Neutrophil (primary cell): Measurements from ENCODE around the gene TMEM131.
A peak's percentile ranks its signal among the peaks of the same experiment; 100 is the strongest.

Experiments used
- H3K27ac ChIP-seq: fragments of 200-600 bp; sonication (generic); 2 replicates; pipeline ENCODE4 v1.5.1; 2016; ENCODE audit warnings: mild to moderate bottlenecking, moderate library complexity
- H3K27me3 ChIP-seq: fragments of 200-600 bp; sonication (generic); 2 replicates; pipeline ENCODE4 v1.6.0; 2016; ENCODE audit warnings: mild to moderate bottlenecking
- H3K36me3 ChIP-seq: fragments of 200-600 bp; sonication (generic); 2 replicates; pipeline ENCODE4 v1.5.1; 2017
- H3K4me1 ChIP-seq, 2 experiments: fragments of 200-600 bp in 1 of 2; sonication (generic) in 1 of 2; 1 replicate in 1 of 2; 2 replicates in 1 of 2; pipeline versions ENCODE4 v1.5.1 to v1.6.1; 2013 to 2016; ENCODE audit warnings: low read depth in 1 of 2, low read length in 1 of 2, mild to moderate bottlenecking in 1 of 2, moderate library complexity in 1 of 2; ENCODE audit not compliant: control insufficient read depth in 1 of 2, insufficient read depth in 1 of 2
- H3K4me3 ChIP-seq, 2 experiments: fragments of 200-600 bp in 1 of 2; sonication (generic) in 1 of 2; 1 replicate in 1 of 2; 2 replicates in 1 of 2; pipeline ENCODE4 v1.5.1; 2013 to 2016; ENCODE audit warnings: low read depth in 1 of 2, low read length in 1 of 2, mild to moderate bottlenecking in 1 of 2, moderate library complexity in 1 of 2
- H3K9me3 ChIP-seq: fragments of 200-600 bp; sonication (generic); 2 replicates; pipeline ENCODE4 v1.5.1; 2016
- TF ChIP-seq, protein P1 (sequence below): fragments of 200-600 bp; sonication (generic); IDR thresholded peaks from 2 replicates; pipeline ENCODE4 v1.5.1; 2016; ENCODE audit warnings: antibody characterized with exemption

TMEM131 gene

DNA sequence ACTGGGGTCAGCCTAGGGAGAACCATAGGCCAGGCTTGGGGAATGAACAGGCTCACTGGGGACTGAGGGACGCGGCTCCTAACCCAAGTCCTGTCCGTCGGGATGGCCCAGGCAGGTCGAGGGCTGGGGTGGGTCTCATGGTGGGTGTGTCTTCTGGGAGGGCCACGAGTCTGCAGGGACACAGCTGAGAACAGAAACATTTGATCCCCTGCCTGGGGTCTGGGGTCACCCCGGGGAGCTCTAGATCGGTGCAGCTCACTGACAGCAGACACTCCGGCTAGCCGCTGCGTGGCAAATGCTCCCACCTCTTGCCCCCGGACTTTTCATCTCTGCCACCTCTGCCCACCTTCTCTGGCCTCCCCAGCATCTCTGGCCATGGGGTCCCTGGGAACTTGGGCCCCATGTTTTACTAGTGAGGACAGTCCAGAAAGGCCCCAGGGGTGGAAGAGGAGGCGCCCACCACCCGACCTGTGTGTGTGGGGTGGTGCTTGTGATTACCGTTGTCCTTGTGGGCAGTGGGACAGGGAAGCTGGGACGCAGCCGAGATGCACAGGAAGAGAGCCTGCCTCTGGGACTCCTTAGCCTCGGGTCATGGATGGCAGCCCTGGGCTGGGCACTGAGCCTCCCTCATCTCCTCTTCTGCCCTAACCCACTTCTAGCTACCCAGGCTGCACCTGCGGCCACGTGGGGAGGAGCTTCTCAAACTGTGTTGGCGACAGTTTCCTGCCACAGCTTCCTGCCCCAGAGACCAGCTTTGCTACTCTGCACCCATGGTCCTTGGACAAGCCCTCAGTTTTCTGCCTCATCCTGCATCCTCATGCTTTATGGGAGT lies 277.5 kb downstream of the TMEM131 start:
- H3K27ac ChIP-seq: peak overlapping the region; percentile 56
- no peaks in the 10 kb centered on the region for H3K36me3 ChIP-seq
- peak overlapping the region; percentile 17 to 32 for H3K4me3 ChIP-seq
- TF ChIP-seq, protein P1, sequence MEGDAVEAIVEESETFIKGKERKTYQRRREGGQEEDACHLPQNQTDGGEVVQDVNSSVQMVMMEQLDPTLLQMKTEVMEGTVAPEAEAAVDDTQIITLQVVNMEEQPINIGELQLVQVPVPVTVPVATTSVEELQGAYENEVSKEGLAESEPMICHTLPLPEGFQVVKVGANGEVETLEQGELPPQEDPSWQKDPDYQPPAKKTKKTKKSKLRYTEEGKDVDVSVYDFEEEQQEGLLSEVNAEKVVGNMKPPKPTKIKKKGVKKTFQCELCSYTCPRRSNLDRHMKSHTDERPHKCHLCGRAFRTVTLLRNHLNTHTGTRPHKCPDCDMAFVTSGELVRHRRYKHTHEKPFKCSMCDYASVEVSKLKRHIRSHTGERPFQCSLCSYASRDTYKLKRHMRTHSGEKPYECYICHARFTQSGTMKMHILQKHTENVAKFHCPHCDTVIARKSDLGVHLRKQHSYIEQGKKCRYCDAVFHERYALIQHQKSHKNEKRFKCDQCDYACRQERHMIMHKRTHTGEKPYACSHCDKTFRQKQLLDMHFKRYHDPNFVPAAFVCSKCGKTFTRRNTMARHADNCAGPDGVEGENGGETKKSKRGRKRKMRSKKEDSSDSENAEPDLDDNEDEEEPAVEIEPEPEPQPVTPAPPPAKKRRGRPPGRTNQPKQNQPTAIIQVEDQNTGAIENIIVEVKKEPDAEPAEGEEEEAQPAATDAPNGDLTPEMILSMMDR: no peak
- no peaks in the 10 kb centered on the region for H3K9me3 ChIP-seq
- no peaks in the 10 kb centered on the region for H3K27me3 ChIP-seq
- H3K4me1 ChIP-seq: peaks cover 19 to 22% of the 10 kb centered on the region in 2 experiments

DNA sequence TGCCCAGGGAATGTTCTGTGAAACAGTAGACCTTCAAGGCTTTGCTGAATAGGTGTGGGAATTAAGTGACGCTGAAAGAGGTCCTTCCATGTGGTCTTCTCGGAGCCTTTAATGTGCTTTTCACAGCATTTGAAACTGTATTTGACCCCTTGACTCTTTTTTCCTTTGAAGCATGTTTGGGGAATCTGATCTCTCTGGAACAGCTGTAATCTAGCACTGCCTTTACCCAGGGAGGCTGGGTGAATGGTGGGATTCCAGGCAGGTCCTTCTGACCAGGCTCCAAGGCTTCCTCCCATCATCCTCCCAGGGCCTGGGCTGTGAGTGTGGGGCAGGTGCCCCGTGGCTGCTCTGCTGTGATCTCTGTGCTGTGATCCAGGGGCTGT lies 278.1 kb downstream of the TMEM131 start:
- Histone ChIP-seq H3K36me3 (no peaks in the 10 kb centered on the region), H3K27me3 (no peaks in the 10 kb centered on the region), H3K4me1 (peaks cover 19 to 22% of the 10 kb centered on the region in 2 experiments), H3K9me3 (no peaks in the 10 kb centered on the region), H3K27ac (no peak overlapping the region), H3K4me3 (no peak overlapping the region)
- TF ChIP-seq, protein P1: no peak

DNA sequence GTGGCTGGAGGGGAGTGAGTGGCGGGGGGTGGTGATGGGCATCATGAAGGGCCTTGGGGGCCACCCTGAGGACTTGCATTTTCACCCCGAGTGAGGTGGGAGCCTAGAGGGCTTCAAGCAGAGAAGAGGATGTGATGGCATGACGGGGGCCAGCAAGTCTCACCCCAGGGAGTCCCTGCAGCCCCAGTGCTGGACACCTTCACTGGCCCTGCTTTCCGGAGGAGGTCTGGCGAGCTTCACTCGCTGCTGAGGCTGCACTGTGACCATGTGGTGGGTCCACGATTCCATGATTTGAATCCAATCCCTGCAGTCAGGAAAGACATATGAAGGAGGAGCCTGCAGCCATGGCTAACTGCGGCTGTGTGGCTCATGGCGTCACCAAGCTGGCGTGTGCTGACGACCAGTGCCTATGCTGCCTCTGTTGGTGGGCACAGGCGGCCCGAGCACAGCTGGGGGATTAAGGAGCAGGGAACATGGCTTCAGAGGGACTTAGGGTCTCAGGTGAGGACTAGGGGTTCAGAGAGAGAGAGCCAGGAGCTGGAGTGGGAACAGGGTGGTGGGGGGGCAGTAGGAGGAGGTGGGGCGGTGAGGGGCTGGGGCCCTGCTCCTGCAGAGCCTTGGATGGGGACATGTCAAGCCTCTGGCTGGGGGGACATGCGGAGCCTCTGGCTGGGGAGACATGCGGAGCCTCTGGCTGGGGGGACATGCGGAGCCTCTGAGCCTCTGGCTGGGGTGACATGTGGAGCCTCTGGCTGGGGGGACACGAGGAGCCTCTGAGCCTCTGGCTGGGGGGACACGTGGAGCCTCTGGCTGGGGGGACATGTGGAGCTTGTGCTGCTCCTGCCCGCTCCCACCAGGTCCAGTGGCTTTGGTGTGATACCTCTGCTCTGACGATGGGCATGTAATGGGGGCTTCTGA lies 278.8 kb downstream of the TMEM131 start:
- Histone ChIP-seq H3K4me1 (peaks cover 19 to 22% of the 10 kb centered on the region in 2 experiments), H3K9me3 (no peaks in the 10 kb centered on the region), H3K27me3 (no peaks in the 10 kb centered on the region), H3K27ac (no peak overlapping the region), H3K36me3 (no peaks in the 10 kb centered on the region), H3K4me3 (no peak overlapping the region)
- TF ChIP-seq, protein P1: no peak

DNA sequence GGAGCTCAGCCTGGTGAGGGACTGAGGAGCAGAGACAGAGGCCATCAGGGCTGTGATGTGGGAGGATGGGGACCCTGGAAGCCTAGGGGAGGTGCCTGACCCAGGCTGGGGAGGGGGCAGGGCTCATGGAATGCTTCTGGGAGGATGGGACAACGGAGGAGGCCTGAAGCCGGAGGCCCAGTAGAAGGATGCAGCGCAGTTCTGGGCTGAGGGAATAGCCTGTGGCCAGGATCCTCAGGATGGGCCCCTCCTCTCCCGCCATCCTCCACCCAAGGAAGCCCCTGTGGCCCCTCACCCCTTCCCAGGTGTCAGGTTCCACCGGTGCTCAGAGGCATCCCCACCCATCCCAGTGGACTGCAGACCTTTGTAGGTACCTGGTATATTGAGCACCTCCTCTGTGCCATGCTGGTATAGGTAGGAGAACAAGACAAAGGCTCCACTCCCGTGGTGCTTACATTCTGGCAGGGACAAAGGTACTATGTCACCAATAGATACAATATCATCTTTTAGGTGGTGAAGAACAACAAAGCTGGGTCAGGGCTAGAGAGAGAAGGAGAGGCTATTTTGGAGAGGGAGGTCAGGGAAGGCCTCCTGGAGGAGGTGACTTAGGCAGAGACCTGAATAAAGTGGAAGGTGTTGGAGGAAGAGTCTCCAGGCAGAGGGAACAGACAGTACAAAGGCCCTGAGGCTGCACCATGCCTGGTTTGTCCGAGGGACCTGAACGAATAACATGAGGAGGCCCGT lies 279.6 kb downstream of the TMEM131 start:
- H3K4me1 ChIP-seq: peaks cover 19 to 22% of the 10 kb centered on the region in 2 experiments

More for the DNA sequence above, 279.6 kb downstream of the TMEM131 start:
- Histone ChIP-seq H3K9me3 (no peaks in the 10 kb centered on the region), H3K36me3 (no peaks in the 10 kb centered on the region), H3K27me3 (no peaks in the 10 kb centered on the region), H3K27ac (no peak overlapping the region), H3K4me3 (no peak overlapping the region)
- TF ChIP-seq, protein P1: no peak
